ENCODE data around the gene MAB21L3. TPM values are rescaled to one million over a fixed set of nuclear protein-coding genes. Genes with fewer than 3 reads are reported as not detected.

Gene MAB21L3
- total RNA-seq, 2 donors from 2014 or later: not detected

GRCh38 chr1:116123837-116124533 is 12.8 kb downstream of the MAB21L3 start:
- no peak for ATAC-seq (ENCODE audit: insufficient number of reproducible peaks, low FRiP score, low read depth)
- Histone ChIP-seq H3K36me3 (no peaks in the 10 kb centered on the region), H3K4me1 (ENCODE audit: control insufficient read depth in 1 of 2, low read depth in 2 of 2) (no peaks in the 10 kb centered on the region), H3K27ac (no peak overlapping the region), H3K4me3 (no peak overlapping the region), H3K9me3 (no peaks in the 10 kb centered on the region), H3K27me3 (replicated peaks; ENCODE audit: insufficient read depth) (no peaks in the 10 kb centered on the region)
- TF ChIP-seq, protein P1, sequence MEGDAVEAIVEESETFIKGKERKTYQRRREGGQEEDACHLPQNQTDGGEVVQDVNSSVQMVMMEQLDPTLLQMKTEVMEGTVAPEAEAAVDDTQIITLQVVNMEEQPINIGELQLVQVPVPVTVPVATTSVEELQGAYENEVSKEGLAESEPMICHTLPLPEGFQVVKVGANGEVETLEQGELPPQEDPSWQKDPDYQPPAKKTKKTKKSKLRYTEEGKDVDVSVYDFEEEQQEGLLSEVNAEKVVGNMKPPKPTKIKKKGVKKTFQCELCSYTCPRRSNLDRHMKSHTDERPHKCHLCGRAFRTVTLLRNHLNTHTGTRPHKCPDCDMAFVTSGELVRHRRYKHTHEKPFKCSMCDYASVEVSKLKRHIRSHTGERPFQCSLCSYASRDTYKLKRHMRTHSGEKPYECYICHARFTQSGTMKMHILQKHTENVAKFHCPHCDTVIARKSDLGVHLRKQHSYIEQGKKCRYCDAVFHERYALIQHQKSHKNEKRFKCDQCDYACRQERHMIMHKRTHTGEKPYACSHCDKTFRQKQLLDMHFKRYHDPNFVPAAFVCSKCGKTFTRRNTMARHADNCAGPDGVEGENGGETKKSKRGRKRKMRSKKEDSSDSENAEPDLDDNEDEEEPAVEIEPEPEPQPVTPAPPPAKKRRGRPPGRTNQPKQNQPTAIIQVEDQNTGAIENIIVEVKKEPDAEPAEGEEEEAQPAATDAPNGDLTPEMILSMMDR (IDR thresholded peaks at IDR 0.05): no peak
- no peak for DNase-seq (ENCODE audit: low spot score)

DNA sequence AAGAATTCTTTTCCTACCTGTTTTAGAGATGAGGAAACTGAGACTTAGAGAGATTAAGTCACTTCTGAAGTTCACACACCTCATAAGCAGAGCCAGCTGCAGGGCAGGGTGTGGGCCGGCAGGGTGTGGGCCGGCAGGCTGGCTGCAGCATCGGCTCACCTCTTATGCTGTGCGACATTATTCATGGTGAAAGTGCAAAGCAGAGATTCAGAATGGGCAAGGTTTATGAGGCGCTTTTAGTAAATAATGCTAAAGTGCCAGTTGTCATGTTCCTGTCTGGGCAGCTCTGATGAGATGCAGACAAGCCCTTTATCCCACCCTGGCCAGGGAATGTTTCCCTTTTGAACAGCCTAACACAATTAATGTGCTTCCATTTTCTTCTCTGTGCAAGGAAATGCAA is 14.6 kb downstream of the MAB21L3 start:
- Histone ChIP-seq H3K27ac (no peak overlapping the region), H3K36me3 (no peaks in the 10 kb centered on the region), H3K4me3 (no peak overlapping the region), H3K4me1 (ENCODE audit: control insufficient read depth in 1 of 2, low read depth in 2 of 2) (no peaks in the 10 kb centered on the region), H3K27me3 (replicated peaks; ENCODE audit: insufficient read depth) (no peaks in the 10 kb centered on the region), H3K9me3 (no peaks in the 10 kb centered on the region)
- TF ChIP-seq, protein P1 (IDR thresholded peaks at IDR 0.05): no peak
- DNase-seq (ENCODE audit: low spot score) (no peak), ATAC-seq (ENCODE audit: insufficient number of reproducible peaks, low FRiP score, low read depth) (no peak)

- no peak for DNase-seq (ENCODE audit: low spot score)
- TF ChIP-seq, protein P1 (IDR thresholded peaks at IDR 0.05): no peak
- Histone ChIP-seq H3K4me3 (no peak overlapping the region), H3K4me1 (ENCODE audit: control insufficient read depth in 1 of 2, low read depth in 2 of 2) (no peaks in the 10 kb centered on the region), H3K36me3 (no peaks in the 10 kb centered on the region), H3K27me3 (replicated peaks; ENCODE audit: insufficient read depth) (no peaks in the 10 kb centered on the region), H3K27ac (no peak overlapping the region), H3K9me3 (no peaks in the 10 kb centered on the region)
- ATAC-seq (ENCODE audit: insufficient number of reproducible peaks, low FRiP score, low read depth): no peak
Measured at GRCh38 chr1:116126281-116126680, 15.1 kb downstream of the MAB21L3 start.

GRCh38 chr1:116127123-116127847 is 16.1 kb downstream of the MAB21L3 start:
- DNase-seq (ENCODE audit: low spot score): no peak
- H3K27me3 ChIP-seq (replicated peaks; ENCODE audit: insufficient read depth): no peaks in the 10 kb centered on the region
- H3K4me3 ChIP-seq: no peak overlapping the region
- no peaks in the 10 kb centered on the region for H3K4me1 ChIP-seq (ENCODE audit: control insufficient read depth in 1 of 2, low read depth in 2 of 2)
- no peak overlapping the region for H3K27ac ChIP-seq
- H3K36me3 ChIP-seq: no peaks in the 10 kb centered on the region
- TF ChIP-seq, protein P1 (IDR thresholded peaks at IDR 0.05): no peak
- no peaks in the 10 kb centered on the region for H3K9me3 ChIP-seq
- ATAC-seq (ENCODE audit: insufficient number of reproducible peaks, low FRiP score, low read depth): no peak

GRCh38 chr1:116127848-116128540 is 16.8 kb downstream of the MAB21L3 start:
- no peaks in the 10 kb centered on the region for H3K36me3 ChIP-seq
- H3K27ac ChIP-seq: no peak overlapping the region
- TF ChIP-seq, protein P1 (IDR thresholded peaks at IDR 0.05): no peak
- no peak for DNase-seq (ENCODE audit: low spot score)
- no peaks in the 10 kb centered on the region for H3K9me3 ChIP-seq
- no peak overlapping the region for H3K4me3 ChIP-seq
- ATAC-seq (ENCODE audit: insufficient number of reproducible peaks, low FRiP score, low read depth): no peak
- H3K27me3 ChIP-seq (replicated peaks; ENCODE audit: insufficient read depth): no peaks in the 10 kb centered on the region
- H3K4me1 ChIP-seq (ENCODE audit: control insufficient read depth in 1 of 2, low read depth in 2 of 2): no peaks in the 10 kb centered on the region

Measured in thoracic aorta (tissue), 2 donors.